RKO (cell line): Measurements from ENCODE around the gene NLRP14.

Experiments used
- DNase-seq: peaks from one replicate; pipeline ENCODE4 v3.0.0-alpha.2; 2016; ENCODE audit warnings: low spot score

Gene NLRP14

GRCh38 chr11:7056828-7057513 is 36.7 kb downstream of the NLRP14 start:
- DNase-seq = no peak

GRCh38 chr11:7057641-7058040 is 37.4 kb downstream of the NLRP14 start:
- DNase-seq = no peak

GRCh38 chr11:7060868-7061267 is 40.6 kb downstream of the NLRP14 start:
- peak; percentile 37 for DNase-seq

- DNase-seq = no peak
These were observed 42.3 kb downstream of the NLRP14 start for GRCh38 chr11:7062534-7062933.

DNA sequence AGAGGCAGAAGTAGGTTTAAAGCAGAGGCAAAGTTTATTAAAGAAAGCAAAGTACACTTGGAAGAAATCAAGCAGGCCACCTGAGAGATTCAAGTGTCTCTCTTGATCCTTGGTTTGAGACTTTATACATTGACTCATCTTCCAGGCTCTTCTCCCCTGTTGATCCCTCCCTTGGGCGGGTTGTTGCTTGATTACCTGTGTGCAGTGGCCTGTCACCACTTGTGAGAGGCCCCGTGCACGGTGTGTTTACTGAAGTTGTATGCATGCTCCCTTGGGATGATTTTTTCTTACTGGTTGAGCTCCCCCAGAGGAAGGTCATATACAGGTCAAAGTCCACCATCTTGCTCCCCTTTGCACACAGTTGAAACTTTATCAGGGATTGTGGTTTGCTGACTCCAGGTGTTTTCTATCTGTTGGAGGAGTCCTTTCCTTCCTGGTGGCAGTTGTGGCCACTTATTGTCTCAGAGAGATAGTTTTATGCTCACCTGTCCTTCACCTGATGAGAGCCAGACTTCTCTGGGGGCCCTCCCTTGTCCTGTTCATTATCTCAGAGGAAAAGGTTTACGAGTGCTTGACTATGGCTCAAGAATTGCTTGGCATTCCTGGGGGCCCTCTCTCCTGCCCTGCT is 52.2 kb downstream of the NLRP14 start:
- no peak for DNase-seq

GRCh38 chr11:7077101-7077500 is 56.8 kb downstream of the NLRP14 start:
- DNase-seq = no peak

GRCh38 chr11:7079545-7080135 is 59.4 kb downstream of the NLRP14 start:
- DNase-seq = no peak

GRCh38 chr11:7080900-7081299 is 60.6 kb downstream of the NLRP14 start:
- no peak for DNase-seq

DNA sequence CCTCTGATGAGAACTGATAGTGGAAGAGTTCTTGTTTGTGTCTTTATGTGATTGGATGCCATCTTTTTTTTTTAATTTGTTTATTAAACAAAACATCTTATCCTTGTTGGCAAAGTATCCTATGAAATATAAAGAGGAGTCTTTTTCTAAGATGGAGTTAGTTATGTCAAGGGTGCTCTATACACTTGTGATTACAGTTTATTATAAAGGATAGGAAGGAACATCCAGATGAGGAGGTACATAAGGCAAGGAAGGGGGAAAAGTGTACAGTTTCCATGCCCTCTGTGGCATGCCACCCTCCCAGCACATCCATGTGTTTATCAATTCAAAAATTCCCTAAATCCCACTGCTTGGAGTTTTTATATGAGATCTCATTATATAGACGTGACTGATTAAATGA is 61.2 kb downstream of the NLRP14 start:
- DNase-seq = no peak

DNA sequence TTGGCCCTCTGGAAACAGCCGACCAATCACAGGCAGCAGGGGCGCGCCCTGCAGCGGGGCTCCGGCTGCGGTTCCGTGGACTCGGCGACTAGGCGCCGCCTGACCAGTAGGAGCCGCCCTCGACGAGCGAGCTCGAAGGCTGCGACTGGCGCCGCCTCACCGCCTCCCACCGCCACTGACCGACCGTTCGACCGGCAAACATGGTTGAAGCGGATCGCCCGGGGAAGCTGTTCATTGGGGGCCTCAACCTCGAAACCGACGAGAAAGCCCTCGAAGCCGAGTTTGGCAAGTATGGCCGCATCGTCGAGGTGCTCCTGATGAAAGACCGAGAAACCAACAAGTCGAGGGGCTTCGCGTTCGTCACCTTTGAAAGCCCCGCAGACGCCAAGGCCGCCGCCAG is 68.6 kb downstream of the NLRP14 start, which contains the start of gene RBMXL2:
Gene RBMXL2 (plus strand): TSS at position 78 of the 400 bp plus-strand sequence. CDS start 123 bp downstream, at position 201.
- DNase-seq = no peak

DNA sequence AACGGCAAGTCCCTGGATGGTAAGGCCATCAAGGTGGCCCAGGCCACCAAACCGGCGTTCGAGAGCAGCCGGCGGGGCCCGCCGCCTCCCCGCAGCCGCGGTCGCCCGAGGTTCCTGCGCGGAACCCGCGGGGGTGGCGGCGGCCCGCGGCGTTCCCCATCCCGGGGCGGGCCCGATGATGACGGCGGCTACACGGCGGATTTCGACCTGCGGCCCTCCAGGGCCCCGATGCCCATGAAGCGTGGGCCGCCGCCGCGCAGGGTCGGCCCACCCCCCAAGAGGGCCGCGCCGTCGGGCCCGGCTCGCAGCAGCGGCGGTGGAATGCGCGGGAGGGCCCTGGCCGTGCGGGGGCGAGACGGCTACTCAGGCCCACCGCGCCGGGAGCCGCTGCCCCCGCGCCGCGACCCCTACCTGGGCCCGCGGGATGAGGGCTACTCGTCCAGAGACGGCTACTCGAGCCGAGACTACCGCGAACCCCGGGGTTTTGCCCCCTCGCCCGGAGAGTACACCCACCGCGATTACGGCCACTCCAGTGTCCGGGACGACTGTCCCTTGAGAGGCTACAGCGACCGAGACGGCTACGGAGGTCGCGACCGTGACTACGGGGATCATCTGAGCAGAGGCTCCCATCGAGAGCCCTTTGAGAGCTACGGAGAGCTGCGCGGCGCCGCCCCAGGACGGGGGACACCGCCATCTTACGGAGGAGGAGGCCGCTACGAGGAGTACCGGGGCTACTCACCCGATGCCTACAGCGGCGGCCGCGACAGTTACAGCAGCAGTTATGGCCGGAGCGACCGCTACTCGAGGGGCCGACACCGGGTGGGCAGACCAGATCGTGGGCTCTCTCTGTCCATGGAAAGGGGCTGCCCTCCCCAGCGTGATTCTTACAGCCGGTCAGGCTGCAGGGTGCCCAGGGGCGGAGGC is 69.3 kb downstream of the NLRP14 start:
- DNase-seq = no peak

- peak; percentile 72 for DNase-seq
These were observed 78.1 kb downstream of the NLRP14 start for GRCh38 chr11:7098235-7098832.

DNA sequence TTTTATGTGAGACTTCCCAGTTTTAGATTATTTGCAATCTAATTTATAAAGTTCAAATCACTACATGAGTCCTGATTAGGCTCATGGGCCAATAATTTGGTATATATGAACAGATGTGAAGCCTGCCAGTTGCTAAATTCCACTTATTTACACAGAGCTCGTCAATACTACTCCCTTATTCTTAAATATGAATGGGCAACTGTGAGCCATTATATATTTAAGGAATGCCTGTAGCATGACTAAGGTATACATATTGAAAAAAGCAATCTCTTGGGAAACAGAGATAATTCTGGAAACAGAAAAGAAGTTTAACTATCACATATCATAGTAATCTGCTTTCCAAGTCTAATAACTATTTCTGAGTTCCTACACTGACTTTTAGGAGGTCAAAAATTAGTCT is 95.5 kb downstream of the NLRP14 start:
- DNase-seq = no peak

GRCh38 chr11:7116370-7116769 is 96.1 kb downstream of the NLRP14 start:
- no peak for DNase-seq
